Upper lobe of left lung (tissue), 4 donors: Measurements from ENCODE around the gene GPR21.

Experiments
- EP300 ChIP-seq, 4 donors: sonication (generic); formaldehyde crosslinking; IDR thresholded peaks; one replicate each; pipeline ENCODE4 v1.5.1; 2017; ENCODE audit warnings: antibody characterized with exemption in 4 of 4, control low read depth in 2 of 4
- POLR2A ChIP-seq, 4 donors: fragments of 450-650 bp; IDR thresholded peaks; one replicate each; pipeline ENCODE4 v1.5.1; 2016 to 2017; ENCODE audit warnings: antibody characterized with exemption in 4 of 4, mild to moderate bottlenecking in 2 of 4
- POLR2AphosphoS5 ChIP-seq, 2 donors: sonication (generic); formaldehyde crosslinking; IDR thresholded peaks; one replicate each; pipeline ENCODE4 v1.5.1; 2017; ENCODE audit warnings: antibody characterized with exemption in 2 of 2
- TF ChIP-seq, protein P1 (sequence below), 6 experiments: fragments of 450-650 bp in 4 of 6; fragments of 200-600 bp in 2 of 6; sonication (generic) in 2 of 6; IDR thresholded peaks; one replicate each; pipeline ENCODE4 v1.5.1; 2016 to 2019; ENCODE audit warnings: antibody characterized with exemption in 6 of 6

GRCh38 chr9:123048748-123049147, 15.3 kb downstream of the GPR21 start:
- TF ChIP-seq POLR2AphosphoS5 (IDR thresholded peaks at IDR 0.05) (no peak), EP300 (IDR thresholded peaks at IDR 0.05) (no peak), POLR2A (IDR thresholded peaks at IDR 0.05) (no peak)
- TF ChIP-seq, protein P1, sequence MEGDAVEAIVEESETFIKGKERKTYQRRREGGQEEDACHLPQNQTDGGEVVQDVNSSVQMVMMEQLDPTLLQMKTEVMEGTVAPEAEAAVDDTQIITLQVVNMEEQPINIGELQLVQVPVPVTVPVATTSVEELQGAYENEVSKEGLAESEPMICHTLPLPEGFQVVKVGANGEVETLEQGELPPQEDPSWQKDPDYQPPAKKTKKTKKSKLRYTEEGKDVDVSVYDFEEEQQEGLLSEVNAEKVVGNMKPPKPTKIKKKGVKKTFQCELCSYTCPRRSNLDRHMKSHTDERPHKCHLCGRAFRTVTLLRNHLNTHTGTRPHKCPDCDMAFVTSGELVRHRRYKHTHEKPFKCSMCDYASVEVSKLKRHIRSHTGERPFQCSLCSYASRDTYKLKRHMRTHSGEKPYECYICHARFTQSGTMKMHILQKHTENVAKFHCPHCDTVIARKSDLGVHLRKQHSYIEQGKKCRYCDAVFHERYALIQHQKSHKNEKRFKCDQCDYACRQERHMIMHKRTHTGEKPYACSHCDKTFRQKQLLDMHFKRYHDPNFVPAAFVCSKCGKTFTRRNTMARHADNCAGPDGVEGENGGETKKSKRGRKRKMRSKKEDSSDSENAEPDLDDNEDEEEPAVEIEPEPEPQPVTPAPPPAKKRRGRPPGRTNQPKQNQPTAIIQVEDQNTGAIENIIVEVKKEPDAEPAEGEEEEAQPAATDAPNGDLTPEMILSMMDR (IDR thresholded peaks at IDR 0.05) = no peak
